Neuronal stem cell (in vitro differentiated cells): ENCODE data around the gene PRIM2.
"Not testable (repeated sequence)": the region's sequence is repeated elsewhere in the genome, so short reads cannot be mapped to it uniquely, and the experiment has no call there.

Experiments used
- DNase-seq: peaks from one replicate; pipeline ENCODE4 v3.0.0-alpha.2; 2013; ENCODE audit warnings: low spot score
- H2AFZ ChIP-seq: one replicate; pipeline ENCODE4 v1.6.1; 2013; ENCODE audit warnings: mild to moderate bottlenecking, low read length, inconsistent platforms
- H2AK5ac ChIP-seq: 2 replicates; pipeline ENCODE4 v1.6.1; 2013; ENCODE audit warnings: low read depth, mild to moderate bottlenecking, inconsistent platforms, low read length, moderate library complexity, mixed read lengths
- H2BK120ac ChIP-seq: 2 replicates; pipeline ENCODE4 v1.6.1; 2013; ENCODE audit warnings: low read depth, mild to moderate bottlenecking, inconsistent platforms, low read length, moderate library complexity, mixed read lengths
- H2BK12ac ChIP-seq: one replicate; pipeline ENCODE4 v1.6.1; 2013; ENCODE audit warnings: low read length, inconsistent platforms
- H2BK15ac ChIP-seq: 2 replicates; pipeline ENCODE4 v1.6.1; 2013; ENCODE audit warnings: mild to moderate bottlenecking, low read length, inconsistent platforms, mixed read lengths
- H2BK5ac ChIP-seq: one replicate; pipeline ENCODE4 v1.6.1; 2013; ENCODE audit warnings: inconsistent platforms, mild to moderate bottlenecking, low read length, moderate library complexity
- H3K14ac ChIP-seq: one replicate; pipeline ENCODE4 v1.6.1; 2013; ENCODE audit warnings: low read length, inconsistent platforms
- H3K18ac ChIP-seq: 2 replicates; pipeline ENCODE4 v1.6.1; 2013; ENCODE audit warnings: low read length, inconsistent platforms
- H3K23ac ChIP-seq: 2 replicates; pipeline ENCODE4 v1.6.1; 2013; ENCODE audit warnings: low read depth, mild to moderate bottlenecking, mixed read lengths, low read length, inconsistent platforms; ENCODE audit not compliant: poor library complexity
- H3K27ac ChIP-seq: replicated peaks from 3 replicates; pipeline ENCODE4 v1.5.1; 2013; ENCODE audit warnings: low read length, inconsistent platforms
- H3K27me3 ChIP-seq, 3 experiments: 2 replicates each; pipeline ENCODE4 v1.6.1; 2013; ENCODE audit warnings: low read length in 3 of 3, mild to moderate bottlenecking in 2 of 3, inconsistent platforms in 1 of 3, low read depth in 1 of 3, mixed read lengths in 1 of 3, moderate library complexity in 1 of 3; ENCODE audit not compliant: control insufficient read depth in 3 of 3, insufficient read depth in 3 of 3
- H3K36me3 ChIP-seq, 2 donors: replicated peaks in 1 of 2; 2 replicates each; pipeline ENCODE4 v1.6.1; 2013; ENCODE audit warnings: low read length in 2 of 2; ENCODE audit not compliant: control insufficient read depth in 2 of 2, insufficient read depth in 2 of 2
- H3K4ac ChIP-seq: 2 replicates; pipeline ENCODE4 v1.6.1; 2013; ENCODE audit warnings: inconsistent platforms, mild to moderate bottlenecking, low read length, moderate library complexity
- H3K4me1 ChIP-seq, 2 donors: 1 replicate in 1 of 2; 2 replicates in 1 of 2; pipeline ENCODE4 v1.6.1; 2013; ENCODE audit warnings: low read length in 2 of 2, low read depth in 1 of 2; ENCODE audit not compliant: control insufficient read depth in 2 of 2, insufficient read depth in 1 of 2
- H3K4me2 ChIP-seq: one replicate; pipeline ENCODE4 v1.6.1; 2013; ENCODE audit warnings: mild to moderate bottlenecking, low read length, inconsistent platforms; ENCODE audit not compliant: insufficient read depth, poor library complexity, severe bottlenecking
- H3K4me3 ChIP-seq, 2 donors: 2 replicates each; pipeline ENCODE4 v1.5.1; 2013; ENCODE audit warnings: low read length in 2 of 2, mild to moderate bottlenecking in 2 of 2, inconsistent platforms in 1 of 2, moderate library complexity in 1 of 2
- H3K79me1 ChIP-seq: one replicate; pipeline ENCODE4 v1.6.1; 2013; ENCODE audit warnings: low read depth, mild to moderate bottlenecking, inconsistent platforms, low read length, moderate library complexity
- H3K9ac ChIP-seq: one replicate; pipeline ENCODE4 v1.6.1; 2013; ENCODE audit warnings: mild to moderate bottlenecking, low read depth, low read length, inconsistent platforms; ENCODE audit not compliant: poor library complexity
- H3K9me3 ChIP-seq, 2 donors: replicated peaks in 1 of 2; 2 replicates each; pipeline versions ENCODE3 to v1.6.1; 2013; ENCODE audit warnings: low read length in 2 of 2, mild to moderate bottlenecking in 2 of 2, inconsistent platforms in 1 of 2, low read depth in 1 of 2, mixed read lengths in 1 of 2, moderate library complexity in 1 of 2; ENCODE audit not compliant: control insufficient read depth in 2 of 2, insufficient read depth in 1 of 2
- H4K8ac ChIP-seq: one replicate; pipeline ENCODE4 v1.6.1; 2013; ENCODE audit warnings: low read depth, mild to moderate bottlenecking, inconsistent platforms, low read length, moderate library complexity
- H4K91ac ChIP-seq: one replicate; pipeline ENCODE4 v1.6.1; 2013; ENCODE audit warnings: low read length, low read depth, mild to moderate bottlenecking, inconsistent platforms; ENCODE audit not compliant: poor library complexity
- WGBS, 2 donors: extraction: QIAGEN DNeasy Blood & Tissue Kit; methylation state at CpG; one replicate each; pipeline ENCODE4 v1.1.7; 2013; ENCODE audit warnings: missing lambda C conversion rate in 2 of 2, mixed read lengths in 1 of 2; ENCODE audit not compliant: insufficient read length in 2 of 2, insufficient replicate concordance in 1 of 2; ENCODE audit errors: extremely low coverage in 2 of 2; 5-methylcytosine and 5-hydroxymethylcytosine counted together

Gene PRIM2

GRCh38 chr6:57434944-57435343 is 117.5 kb downstream of the PRIM2 start:
- no peak overlapping the region for H3K4me2 ChIP-seq
- no peak overlapping the region for H2BK15ac ChIP-seq
- H3K14ac ChIP-seq: no peak overlapping the region
- no peaks in the 10 kb centered on the region for H3K79me1 ChIP-seq
- H3K4me3 ChIP-seq: no peak overlapping the region
- no peak overlapping the region for H2BK5ac ChIP-seq
- peaks cover 0 to 2% of the 10 kb centered on the region in 2 donors for H3K4me1 ChIP-seq
- H3K4ac ChIP-seq: no peak overlapping the region
- H2BK120ac ChIP-seq: no peak overlapping the region
- no peak overlapping the region for H2BK12ac ChIP-seq
- no peak overlapping the region for H2AFZ ChIP-seq
- H3K9me3 ChIP-seq: no peaks in the 10 kb centered on the region
- H3K18ac ChIP-seq: no peak overlapping the region
- no peaks in the 10 kb centered on the region for H3K27me3 ChIP-seq
- no peak overlapping the region for H4K8ac ChIP-seq
- H3K23ac ChIP-seq: no peak overlapping the region
- no peak for DNase-seq
- H2AK5ac ChIP-seq: no peak overlapping the region
- H3K27ac ChIP-seq: no peak overlapping the region
- WGBS, 2 donors: no CpG with 5 or more reads among the region's 4 CpGs
- H4K91ac ChIP-seq: no peak overlapping the region
- no peaks in the 10 kb centered on the region for H3K36me3 ChIP-seq
- H3K9ac ChIP-seq: no peak overlapping the region

- H4K91ac ChIP-seq: no peak overlapping the region
- H2AK5ac ChIP-seq: no peak overlapping the region
- no peaks in the 10 kb centered on the region for H3K9me3 ChIP-seq
- H3K23ac ChIP-seq: no peak overlapping the region
- no peak overlapping the region for H3K4me3 ChIP-seq
- no peak overlapping the region for H3K18ac ChIP-seq
- no peak overlapping the region for H2BK15ac ChIP-seq
- H3K4me2 ChIP-seq: no peak overlapping the region
- H3K4me1 ChIP-seq: peaks cover 0 to 2% of the 10 kb centered on the region in 2 donors
- H2BK120ac ChIP-seq: no peak overlapping the region
- H3K36me3 ChIP-seq: no peaks in the 10 kb centered on the region
- H3K14ac ChIP-seq: no peak overlapping the region
- no peak overlapping the region for H4K8ac ChIP-seq
- H2BK12ac ChIP-seq: no peak overlapping the region
- no peak overlapping the region for H3K9ac ChIP-seq
- H3K4ac ChIP-seq: no peak overlapping the region
- DNase-seq: no peak
- no peak overlapping the region for H3K27ac ChIP-seq
- H2BK5ac ChIP-seq: no peak overlapping the region
- no CpG with 5 or more reads among the region's 3 CpGs for WGBS, 2 donors
- no peaks in the 10 kb centered on the region for H3K79me1 ChIP-seq
- H3K27me3 ChIP-seq: no peaks in the 10 kb centered on the region
- no peak overlapping the region for H2AFZ ChIP-seq
These were observed 118.2 kb downstream of the PRIM2 start for GRCh38 chr6:57435475-57436160.

GRCh38 chr6:57440735-57441134 is 123.3 kb downstream of the PRIM2 start:
- H3K4ac ChIP-seq, H2BK12ac ChIP-seq, H2AK5ac ChIP-seq, DNase-seq, H2BK5ac ChIP-seq, H3K4me2 ChIP-seq, H2BK15ac ChIP-seq, H2BK120ac ChIP-seq, H3K9me3 ChIP-seq, H3K4me1 ChIP-seq, H2AFZ ChIP-seq, H3K4me3 ChIP-seq, H3K79me1 ChIP-seq, H3K36me3 ChIP-seq, H3K14ac ChIP-seq, H3K27ac ChIP-seq, H4K91ac ChIP-seq, H4K8ac ChIP-seq, H3K23ac ChIP-seq, H3K18ac ChIP-seq, H3K27me3 ChIP-seq, H3K9ac ChIP-seq: not testable (repeated sequence)
- WGBS, 2 donors: no CpG with 5 or more reads among the region's 1 CpG

GRCh38 chr6:57442133-57442532 is 124.7 kb downstream of the PRIM2 start:
- H3K79me1 ChIP-seq, H3K27me3 ChIP-seq, H3K9me3 ChIP-seq, H3K27ac ChIP-seq, H3K4me2 ChIP-seq, H3K4me1 ChIP-seq, H4K91ac ChIP-seq, H2BK5ac ChIP-seq, H3K36me3 ChIP-seq, H3K4me3 ChIP-seq, H3K9ac ChIP-seq, H3K23ac ChIP-seq, H2AK5ac ChIP-seq, H2BK12ac ChIP-seq, H3K4ac ChIP-seq, H2AFZ ChIP-seq, H2BK120ac ChIP-seq, H3K14ac ChIP-seq, H4K8ac ChIP-seq, H3K18ac ChIP-seq, H2BK15ac ChIP-seq, DNase-seq: not testable (repeated sequence)
